MM.1S (cell line): Measurements from ENCODE around the gene DIP2C.

Experiments
- DNase-seq: peaks from one replicate; pipeline ENCODE4 v3.0.0-alpha.2; 2015
- H2AFZ ChIP-seq: fragments of 300-600 bp; sonication (generic); 2 replicates; pipeline ENCODE4 v1.6.0; 2016; ENCODE audit warnings: antibody characterized with exemption, low read length
- H3F3A ChIP-seq: fragments of 300-600 bp; sonication (generic); 2 replicates; pipeline ENCODE4 v1.6.1; 2016; ENCODE audit warnings: mild to moderate bottlenecking, antibody characterized with exemption, low read length, moderate library complexity, mixed read lengths; ENCODE audit not compliant: insufficient read depth
- H3K27ac ChIP-seq: fragments of 300-600 bp; sonication (generic); 2 replicates; pipeline ENCODE4 v1.5.1; 2016; ENCODE audit warnings: mild to moderate bottlenecking, low read length
- H3K27me3 ChIP-seq: fragments of 300-600 bp; sonication (generic); replicated peaks from 2 replicates; pipeline ENCODE4 v1.6.0; 2016; ENCODE audit warnings: low read length; ENCODE audit not compliant: insufficient read depth
- H3K36me3 ChIP-seq: fragments of 300-600 bp; sonication (generic); replicated peaks from 2 replicates; pipeline ENCODE4 v1.6.1; 2016; ENCODE audit warnings: mild to moderate bottlenecking, low read length, mixed read lengths; ENCODE audit not compliant: insufficient read depth
- H3K4me1 ChIP-seq: fragments of 300-600 bp; sonication (generic); 2 replicates; pipeline ENCODE4 v1.6.1; 2016; ENCODE audit warnings: low read length, mixed read lengths
- H3K4me2 ChIP-seq: fragments of 300-600 bp; sonication (generic); 2 replicates; pipeline ENCODE4 v1.6.0; 2016; ENCODE audit warnings: low read depth, low read length
- H3K4me3 ChIP-seq: fragments of 300-600 bp; sonication (generic); 2 replicates; pipeline ENCODE4 v1.5.1; 2016; ENCODE audit warnings: low read length, mixed read lengths
- H3K79me2 ChIP-seq: fragments of 300-600 bp; sonication (generic); 2 replicates; pipeline ENCODE4 v1.6.1; 2016; ENCODE audit warnings: mixed run types, low read length, mixed read lengths
- H3K9ac ChIP-seq: fragments of 300-600 bp; sonication (generic); 2 replicates; pipeline ENCODE4 v1.6.1; 2016; ENCODE audit warnings: low read length, mixed read lengths
- H3K9me2 ChIP-seq: fragments of 300-600 bp; sonication (generic); replicated peaks from 2 replicates; pipeline ENCODE4 v1.6.1; 2016; ENCODE audit warnings: mild to moderate bottlenecking, low read length, mixed read lengths; ENCODE audit not compliant: insufficient read depth
- H3K9me3 ChIP-seq: fragments of 300-600 bp; sonication (generic); replicated peaks from 2 replicates; pipeline ENCODE4 v1.6.1; 2016; ENCODE audit warnings: mild to moderate bottlenecking, low read length, mixed read lengths; ENCODE audit not compliant: insufficient read depth
- H4K20me1 ChIP-seq: fragments of 300-600 bp; sonication (generic); 2 replicates; pipeline ENCODE4 v1.6.1; 2016; ENCODE audit warnings: mild to moderate bottlenecking, low read length, moderate library complexity, mixed read lengths; ENCODE audit not compliant: insufficient read depth
- CTCF ChIP-seq: fragments of 300-600 bp; sonication (generic); IDR thresholded peaks from 2 replicates; pipeline ENCODE4 v1.5.1; 2016; ENCODE audit warnings: antibody characterized with exemption, low read length, mixed read lengths
- EZH2 ChIP-seq: fragments of 300-600 bp; sonication (generic); optimal IDR thresholded peaks from 2 replicates; pipeline ENCODE3; 2017; ENCODE audit warnings: low read depth, mild to moderate bottlenecking, antibody characterized with exemption, low read length, mixed read lengths
- EZH2phosphoT487 ChIP-seq: fragments of 300-600 bp; sonication (generic); IDR thresholded peaks from 2 replicates; pipeline ENCODE4 v1.6.1; 2018; ENCODE audit warnings: antibody characterized with exemption, low read length

The DIP2C gene

GRCh38 chr10:497898-498451 is 191.5 kb downstream of the DIP2C start:
- peaks cover 9% of the 10 kb centered on the region; the same call in 1 of the 2 replicates for H3K4me1 ChIP-seq
- DNase-seq, result peak; percentile 0
- H2AFZ ChIP-seq, result no peak overlapping the region
- H3K27ac ChIP-seq, result no peak overlapping the region
- no peaks in the 10 kb centered on the region; the same call in 1 of the 2 replicates for H3K79me2 ChIP-seq
- H3K9ac ChIP-seq, result no peak overlapping the region
- H3K27me3 ChIP-seq, result no peaks in the 10 kb centered on the region
- no peaks in the 10 kb centered on the region for H3F3A ChIP-seq
- H4K20me1 ChIP-seq, result no peaks in the 10 kb centered on the region
- H3K4me3 ChIP-seq, result no peak overlapping the region
- TF ChIP-seq EZH2phosphoT487 (no peak), CTCF (no peak), EZH2 (no peak)
- H3K4me2 ChIP-seq, result no peak overlapping the region
- H3K36me3 ChIP-seq, result no peaks in the 10 kb centered on the region
- H3K9me2 ChIP-seq, result no peaks in the 10 kb centered on the region
- H3K9me3 ChIP-seq, result no peaks in the 10 kb centered on the region

GRCh38 chr10:497289-497688 is 192.2 kb downstream of the DIP2C start:
- no peak overlapping the region for H3K4me3 ChIP-seq
- TF ChIP-seq EZH2phosphoT487 (no peak), EZH2 (no peak), CTCF (no peak)
- no peak overlapping the region for H2AFZ ChIP-seq
- no peak overlapping the region for H3K27ac ChIP-seq
- no peaks in the 10 kb centered on the region for H3K9me2 ChIP-seq
- no peaks in the 10 kb centered on the region for H4K20me1 ChIP-seq
- H3K27me3 ChIP-seq, result no peaks in the 10 kb centered on the region
- no peaks in the 10 kb centered on the region; the same call in 1 of the 2 replicates for H3K79me2 ChIP-seq
- peaks cover 9% of the 10 kb centered on the region; the same call in 1 of the 2 replicates for H3K4me1 ChIP-seq
- no peaks in the 10 kb centered on the region for H3F3A ChIP-seq
- no peak for DNase-seq
- H3K9ac ChIP-seq, result no peak overlapping the region
- no peaks in the 10 kb centered on the region for H3K9me3 ChIP-seq
- no peaks in the 10 kb centered on the region for H3K36me3 ChIP-seq
- H3K4me2 ChIP-seq, result no peak overlapping the region

- Histone ChIP-seq H3K4me2 (no peak overlapping the region), H3K36me3 (no peaks in the 10 kb centered on the region), H4K20me1 (no peaks in the 10 kb centered on the region), H3K9ac (no peak overlapping the region), H3K27me3 (no peaks in the 10 kb centered on the region), H2AFZ (no peak overlapping the region), H3K27ac (no peak overlapping the region), H3K79me2 (peaks cover 3% of the 10 kb centered on the region; the same call in 1 of the 2 replicates), H3F3A (no peaks in the 10 kb centered on the region), H3K4me1 (no peaks in the 10 kb centered on the region), H3K9me3 (no peaks in the 10 kb centered on the region), H3K4me3 (no peak overlapping the region), H3K9me2 (no peaks in the 10 kb centered on the region)
- DNase-seq, result no peak
- TF ChIP-seq CTCF, result no peak
- TF ChIP-seq EZH2phosphoT487, result no peak
- no peak for TF ChIP-seq EZH2
These were observed 194.9 kb downstream of the DIP2C start for GRCh38 chr10:494556-494955.
